ENCODE data around the gene KLRC3.

DNA sequence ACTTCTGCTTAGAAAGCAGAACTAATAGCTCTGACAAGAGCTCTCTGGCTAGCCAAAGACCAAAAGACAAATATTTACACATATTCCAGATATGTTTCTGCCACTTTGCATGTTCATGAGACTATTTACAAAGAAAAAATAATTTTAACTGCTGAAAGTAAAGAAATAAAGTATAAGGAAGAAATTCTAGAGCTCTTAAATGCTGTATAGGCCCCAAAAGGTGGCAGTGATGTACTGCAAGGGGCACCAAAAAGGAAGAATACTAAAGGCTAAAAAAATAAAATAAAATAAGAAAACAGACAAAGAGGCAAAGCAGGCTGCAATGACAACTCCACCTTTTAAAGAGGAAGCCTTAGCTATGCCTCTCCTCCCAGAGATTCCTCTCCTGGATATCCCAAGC, 53.5 kb downstream of the KLRC3 start:
- TF ChIP-seq POLR2A (IDR thresholded peaks at IDR 0.05; ENCODE audit: low read depth, low read length): no peak
- TF ChIP-seq POLR2AphosphoS5 (IDR thresholded peaks at IDR 0.05; ENCODE audit: low read depth, low read length): no peak
- no peak for TF ChIP-seq TAF1 (IDR thresholded peaks at IDR 0.05; ENCODE audit: borderline replicate concordance, low read depth, low read length)
